ENCODE measurements around the gene NR2C2AP. TPM values are rescaled to one million over a fixed set of nuclear protein-coding genes. Genes with fewer than 3 reads are reported as not detected.

NR2C2AP gene
- total RNA-seq, 1 experiment from 2014 or later, result 45.3 TPM

- Histone ChIP-seq H3K27me3 (replicated peaks; ENCODE audit: insufficient read depth, low read depth, low read length, poor library complexity) (peaks cover 25% of the 10 kb centered on the region), H3K27ac (ENCODE audit: low read depth, low read length, poor library complexity, severe bottlenecking) (no peak overlapping the region), H3K4me1 (ENCODE audit: insufficient read depth, low read length, poor library complexity, severe bottlenecking) (peaks cover 5% of the 10 kb centered on the region), H3K4me3 (ENCODE audit: low read depth, low read length, poor library complexity, severe bottlenecking) (no peak overlapping the region), H3K9me3 (ENCODE audit: low read depth, low read length, poor library complexity, severe bottlenecking) (no peaks in the 10 kb centered on the region), H3K36me3 (ENCODE audit: insufficient read depth, low read length, poor library complexity, severe bottlenecking) (no peaks in the 10 kb centered on the region)
- BruUV-seq (replicated peaks), result no TSS peak
- POLR2A ChIA-PET (ENCODE audit: low non-redundant PET), result no interaction called here
- TF ChIP-seq EZH2 (IDR thresholded peaks at IDR 0.05; ENCODE audit: borderline replicate concordance, low read depth, low read length, poor library complexity, severe bottlenecking) (no peak), CTCF (conservative IDR thresholded peaks at IDR 0.05; ENCODE audit: low read depth, low read length) (no peak)
- CTCF ChIA-PET, result no interaction called here
- intact Hi-C loops (cut with micrococcal nuclease; ENCODE audit: unreplicated experiment), result no loop called here
- DNase-seq (ENCODE audit: low spot score), result no peak
Observed at GRCh38 chr19:19217099-19217498, 13.9 kb upstream of the NR2C2AP start.

- CTCF ChIA-PET, result no interaction called here
- POLR2A ChIA-PET (ENCODE audit: low non-redundant PET), result no interaction called here
- DNase-seq (ENCODE audit: low spot score), result no peak
Observed at GRCh38 chr19:19215792-19216191, 12.6 kb upstream of the NR2C2AP start.

GRCh38 chr19:19214892-19215291 lies 11.7 kb upstream of the NR2C2AP start:
- Histone ChIP-seq H3K4me3 (ENCODE audit: low read depth, low read length, poor library complexity, severe bottlenecking) (no peak overlapping the region), H3K27me3 (replicated peaks; ENCODE audit: insufficient read depth, low read depth, low read length, poor library complexity) (peaks cover 36% of the 10 kb centered on the region), H3K27ac (ENCODE audit: low read depth, low read length, poor library complexity, severe bottlenecking) (no peak overlapping the region), H3K4me1 (ENCODE audit: insufficient read depth, low read length, poor library complexity, severe bottlenecking) (peaks cover 5% of the 10 kb centered on the region), H3K36me3 (ENCODE audit: insufficient read depth, low read length, poor library complexity, severe bottlenecking) (no peaks in the 10 kb centered on the region), H3K9me3 (ENCODE audit: low read depth, low read length, poor library complexity, severe bottlenecking) (no peaks in the 10 kb centered on the region)
- CTCF ChIA-PET, result no interaction called here
- POLR2A ChIA-PET (ENCODE audit: low non-redundant PET), result interaction anchor here (0.6 kb wide), 1 partner anchor 12 kb away, joined by 7 read pairs; the partner anchor contains the start of gene NR2C2AP
- intact Hi-C loops (cut with micrococcal nuclease; ENCODE audit: unreplicated experiment), result no loop called here
- peak; percentile 68 for DNase-seq (ENCODE audit: low spot score)
- TF ChIP-seq EZH2 (IDR thresholded peaks at IDR 0.05; ENCODE audit: borderline replicate concordance, low read depth, low read length, poor library complexity, severe bottlenecking) (no peak), CTCF (conservative IDR thresholded peaks at IDR 0.05; ENCODE audit: low read depth, low read length) (no peak)
- no TSS peak for BruUV-seq (replicated peaks)

More at GRCh38 chr19:19215792-19216191, 12.6 kb upstream of the NR2C2AP start:
- Histone ChIP-seq H3K36me3 (ENCODE audit: insufficient read depth, low read length, poor library complexity, severe bottlenecking) (no peaks in the 10 kb centered on the region), H3K4me1 (ENCODE audit: insufficient read depth, low read length, poor library complexity, severe bottlenecking) (peaks cover 5% of the 10 kb centered on the region), H3K9me3 (ENCODE audit: low read depth, low read length, poor library complexity, severe bottlenecking) (no peaks in the 10 kb centered on the region), H3K27ac (ENCODE audit: low read depth, low read length, poor library complexity, severe bottlenecking) (no peak overlapping the region), H3K4me3 (ENCODE audit: low read depth, low read length, poor library complexity, severe bottlenecking) (no peak overlapping the region), H3K27me3 (replicated peaks; ENCODE audit: insufficient read depth, low read depth, low read length, poor library complexity) (peaks cover 36% of the 10 kb centered on the region)
- no TSS peak for BruUV-seq (replicated peaks)
- intact Hi-C loops (cut with micrococcal nuclease; ENCODE audit: unreplicated experiment), result no loop called here
- no peak for TF ChIP-seq EZH2 (IDR thresholded peaks at IDR 0.05; ENCODE audit: borderline replicate concordance, low read depth, low read length, poor library complexity, severe bottlenecking)

- TF ChIP-seq CTCF (conservative IDR thresholded peaks at IDR 0.05; ENCODE audit: low read depth, low read length) (no peak), EZH2 (IDR thresholded peaks at IDR 0.05; ENCODE audit: borderline replicate concordance, low read depth, low read length, poor library complexity, severe bottlenecking) (no peak)
- intact Hi-C loops (cut with micrococcal nuclease; ENCODE audit: unreplicated experiment), result no loop called here
- DNase-seq (ENCODE audit: low spot score), result peak; percentile 64
- H3K4me3 ChIP-seq (ENCODE audit: low read depth, low read length, poor library complexity, severe bottlenecking), result no peak overlapping the region
- no TSS peak for BruUV-seq (replicated peaks)
- H3K27me3 ChIP-seq (replicated peaks; ENCODE audit: insufficient read depth, low read depth, low read length, poor library complexity), result peaks cover 36% of the 10 kb centered on the region
- ChIA-PET POLR2A (ENCODE audit: low non-redundant PET) (no interaction called here), CTCF (no interaction called here)
- H3K4me1 ChIP-seq (ENCODE audit: insufficient read depth, low read length, poor library complexity, severe bottlenecking), result peaks cover 5% of the 10 kb centered on the region
- H3K27ac ChIP-seq (ENCODE audit: low read depth, low read length, poor library complexity, severe bottlenecking), result no peak overlapping the region
- H3K9me3 ChIP-seq (ENCODE audit: low read depth, low read length, poor library complexity, severe bottlenecking), result no peaks in the 10 kb centered on the region
- H3K36me3 ChIP-seq (ENCODE audit: insufficient read depth, low read length, poor library complexity, severe bottlenecking), result no peaks in the 10 kb centered on the region
Observed at GRCh38 chr19:19214159-19214490, 10.9 kb upstream of the NR2C2AP start.
